Stimulated activated naive CD8-positive, alpha-beta T cell treated with anti-CD3 and anti-CD28 coated beads, Interleukin-15, Interleukin-2, amounts not matched to agents 100 ng/mL and 50 ng/mL, for 24 hours (primary cell): ENCODE results near the gene S1PR5.

Experiments used
- H3K27ac Mint-ChIP-seq: one replicate; pipeline ENCODE4 v1.8.0; 2021; ENCODE audit warnings: mild to moderate bottlenecking, mixed read lengths
- H3K27me3 Mint-ChIP-seq: one replicate; pipeline ENCODE4 v1.8.0; 2021; ENCODE audit warnings: mixed read lengths
- H3K36me3 Mint-ChIP-seq: one replicate; pipeline ENCODE4 v1.8.0; 2021; ENCODE audit warnings: low read depth, mixed read lengths
- H3K4me1 Mint-ChIP-seq: one replicate; pipeline ENCODE4 v1.8.0; 2021; ENCODE audit warnings: low read depth, mixed read lengths
- H3K4me3 Mint-ChIP-seq: one replicate; pipeline ENCODE4 v1.8.0; 2021; ENCODE audit warnings: mild to moderate bottlenecking, mixed read lengths
- H3K9me3 Mint-ChIP-seq: one replicate; pipeline ENCODE4 v1.8.0; 2021; ENCODE audit warnings: mixed read lengths

S1PR5 gene

GRCh38 chr19:10478476-10478875, 38.8 kb downstream of the S1PR5 start:
- peaks cover 22% of the 10 kb centered on the region for H3K4me1 Mint-ChIP-seq
- H3K27ac Mint-ChIP-seq = no peak overlapping the region
- H3K9me3 Mint-ChIP-seq = no peaks in the 10 kb centered on the region
- no peaks in the 10 kb centered on the region for H3K36me3 Mint-ChIP-seq
- no peak overlapping the region for H3K4me3 Mint-ChIP-seq
- H3K27me3 Mint-ChIP-seq = no peaks in the 10 kb centered on the region

GRCh38 chr19:10474962-10475451, 42.2 kb downstream of the S1PR5 start:
- H3K27ac Mint-ChIP-seq = no peak overlapping the region

DNA sequence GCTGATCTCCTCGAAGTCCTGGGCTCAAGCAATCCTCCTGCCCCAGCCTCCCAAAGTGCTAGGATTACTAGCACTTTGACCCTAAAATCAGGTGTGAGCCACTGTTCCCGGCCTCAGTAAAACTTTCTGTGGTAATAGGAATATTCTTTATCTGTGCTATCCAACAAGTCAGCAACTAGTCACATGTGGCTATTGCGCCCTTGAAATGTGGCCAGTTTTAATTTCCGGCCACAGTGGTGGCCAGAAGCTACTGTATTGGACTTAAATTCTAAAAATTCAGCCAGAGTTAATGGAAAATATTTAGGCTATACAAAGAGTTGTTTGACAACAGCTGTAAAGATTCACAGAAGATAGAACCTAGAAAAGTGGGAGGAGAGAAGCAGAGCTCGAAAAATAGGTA, 44.1 kb downstream of the S1PR5 start:
- H3K4me1 Mint-ChIP-seq = peaks cover 7% of the 10 kb centered on the region
- no peak overlapping the region for H3K27ac Mint-ChIP-seq
- no peaks in the 10 kb centered on the region for H3K36me3 Mint-ChIP-seq
- no peaks in the 10 kb centered on the region for H3K27me3 Mint-ChIP-seq
- no peaks in the 10 kb centered on the region for H3K9me3 Mint-ChIP-seq
- no peak overlapping the region for H3K4me3 Mint-ChIP-seq

More at GRCh38 chr19:10474962-10475451, 42.2 kb downstream of the S1PR5 start:
- Mint-ChIP-seq H3K27me3 (no peaks in the 10 kb centered on the region), H3K36me3 (no peaks in the 10 kb centered on the region), H3K9me3 (no peaks in the 10 kb centered on the region), H3K4me3 (no peak overlapping the region), H3K4me1 (peaks cover 22% of the 10 kb centered on the region)

GRCh38 chr19:10471909-10472308, 45.3 kb downstream of the S1PR5 start:
- peaks cover 3% of the 10 kb centered on the region for H3K4me1 Mint-ChIP-seq
- H3K27me3 Mint-ChIP-seq = no peaks in the 10 kb centered on the region
- no peaks in the 10 kb centered on the region for H3K9me3 Mint-ChIP-seq
- peaks cover 1% of the 10 kb centered on the region for H3K36me3 Mint-ChIP-seq
- no peak overlapping the region for H3K27ac Mint-ChIP-seq
- H3K4me3 Mint-ChIP-seq = no peak overlapping the region

GRCh38 chr19:10468133-10468532, 49.1 kb downstream of the S1PR5 start:
- Mint-ChIP-seq H3K27me3 (no peaks in the 10 kb centered on the region), H3K36me3 (peaks cover 11% of the 10 kb centered on the region), H3K4me1 (no peaks in the 10 kb centered on the region), H3K4me3 (no peak overlapping the region), H3K9me3 (no peaks in the 10 kb centered on the region), H3K27ac (no peak overlapping the region)

GRCh38 chr19:10467104-10467706, 50.0 kb downstream of the S1PR5 start:
- Mint-ChIP-seq H3K27ac (no peak overlapping the region), H3K27me3 (no peaks in the 10 kb centered on the region), H3K4me1 (no peaks in the 10 kb centered on the region), H3K9me3 (no peaks in the 10 kb centered on the region), H3K4me3 (no peak overlapping the region), H3K36me3 (peaks cover 11% of the 10 kb centered on the region)

GRCh38 chr19:10464456-10464855, 52.8 kb downstream of the S1PR5 start:
- Mint-ChIP-seq H3K4me1 (peaks cover 4% of the 10 kb centered on the region), H3K27ac (no peak overlapping the region), H3K36me3 (peaks cover 11% of the 10 kb centered on the region), H3K27me3 (no peaks in the 10 kb centered on the region), H3K4me3 (no peak overlapping the region), H3K9me3 (no peaks in the 10 kb centered on the region)
